GM12878 (cell line): Measurements from ENCODE around the gene PRMT5. TPM values are rescaled to one million over a fixed set of nuclear protein-coding genes. Genes with fewer than 3 reads are reported as not detected.

ENCODE experiments used
- ATAC-seq: fragments of 200-7000 bp; cut with Tn5 transposase; 3 replicates; pipeline ENCODE4 v1.9.1; 2020; ENCODE audit warnings: mild to moderate bottlenecking, moderate library complexity
- BruUV-seq: library from RNA; stranded (reverse); fragments of 400-500 nt; replicated peaks from 2 replicates; lab custom pipeline; 2021; lab: Mats Ljungman, UMichigan
- CTCF ChIA-PET: fragments of 300-600 bp; sonication (Branson Sonifier 250); formaldehyde crosslinking; extraction: SDS; loops from one replicate; lab custom pipeline; 2021; ENCODE audit warnings: inconsistent platforms; lab: Yijun Ruan, JAX
- POLR2A ChIA-PET: fragments of 350-600 bp; formaldehyde crosslinking; extraction: SDS; loops from one replicate; lab custom pipeline; 2021; ENCODE audit warnings: inconsistent platforms; lab: Charles Lee
- RAD21 ChIA-PET: fragments of 300-600 bp; sonication (Branson Sonifier 250); formaldehyde crosslinking; loops from one replicate; lab custom pipeline; 2023; ENCODE audit warnings: antibody characterized with exemption; ENCODE audit not compliant: unreplicated experiment; lab: Charles Lee
- SMC1A ChIA-PET: fragments of 300-600 bp; sonication (Branson Sonifier 250); formaldehyde crosslinking; loops from one replicate; lab custom pipeline; 2023; ENCODE audit not compliant: unreplicated experiment, uncharacterized antibody; lab: Charles Lee
- DNase-seq: peaks from one replicate; pipeline ENCODE4 v3.0.0-alpha.2; 2011; ENCODE audit warnings: low read depth, low spot score
- FAIRE-seq: peaks from 3 replicates; lab custom pipeline; 2011; peaks lifted over from hg19 to GRCh38; lab: Jason Lieb, UNC
- H2AFZ ChIP-seq: 2 replicates; pipeline ENCODE4 v1.6.0; 2011; ENCODE audit warnings: low read depth, low read length, control low read depth; ENCODE audit not compliant: control insufficient read depth
- H3K27ac ChIP-seq: 2 replicates; pipeline ENCODE4 v1.5.1; 2011; ENCODE audit warnings: control low read depth; ENCODE audit not compliant: control insufficient read depth, insufficient read depth
- H3K27me3 ChIP-seq, 2 experiments: replicated peaks in 1 of 2; 2 replicates each; pipeline versions ENCODE4 v1.6.0 to v1.6.1; 2011; ENCODE audit warnings: low read length in 1 of 2; ENCODE audit not compliant: control insufficient read depth in 2 of 2, insufficient read depth in 2 of 2
- H3K36me3 ChIP-seq, 2 experiments: 2 replicates each; pipeline ENCODE4 v1.5.1; 2011; ENCODE audit warnings: low read length in 1 of 2; ENCODE audit not compliant: control insufficient read depth in 2 of 2, insufficient read depth in 2 of 2
- H3K4me1 ChIP-seq: 2 replicates; pipeline ENCODE4 v1.6.1; 2011; ENCODE audit warnings: mild to moderate bottlenecking, low read length, moderate library complexity, mixed read lengths; ENCODE audit not compliant: control insufficient read depth, insufficient read depth
- H3K4me2 ChIP-seq: 2 replicates; pipeline ENCODE4 v1.6.0; 2011; ENCODE audit warnings: control low read depth; ENCODE audit not compliant: control insufficient read depth, insufficient read depth
- H3K4me3 ChIP-seq: fragments of 200-600 bp; sonication (generic); 2 replicates; pipeline ENCODE4 v1.5.1; 2016
- H3K79me2 ChIP-seq: 2 replicates; pipeline ENCODE4 v1.6.0; 2011; ENCODE audit warnings: low read length; ENCODE audit not compliant: control insufficient read depth, insufficient read depth
- H3K9ac ChIP-seq: 2 replicates; pipeline ENCODE4 v1.8.0; 2011; ENCODE audit warnings: low read length, control low read depth, mixed read lengths; ENCODE audit not compliant: control insufficient read depth, insufficient read depth
- H3K9me3 ChIP-seq: replicated peaks from 3 replicates; pipeline ENCODE4 v1.5.1; 2011; ENCODE audit warnings: mild to moderate bottlenecking, low read length; ENCODE audit not compliant: control insufficient read depth, insufficient read depth
- H4K20me1 ChIP-seq: 2 replicates; pipeline ENCODE4 v1.6.0; 2011; ENCODE audit not compliant: control insufficient read depth, insufficient read depth
- BRCA1 ChIP-seq: IDR thresholded peaks from 2 replicates; pipeline ENCODE4 v1.6.1; 2011; ENCODE audit warnings: low read depth, low read length, improper control_type of control experiment
- GATAD2B ChIP-seq: fragments of 450-650 bp; conservative IDR thresholded peaks from 2 replicates; pipeline ENCODE4 v1.6.1; 2017; ENCODE audit warnings: low read depth, mild to moderate bottlenecking, moderate library complexity
- SPI1 ChIP-seq: IDR thresholded peaks from 2 replicates; pipeline ENCODE4 v1.6.1; 2011; ENCODE audit warnings: low read depth, mild to moderate bottlenecking, low read length, moderate library complexity, borderline replicate concordance; ENCODE audit not compliant: insufficient read depth
- WGBS: methylation state at CpG from one replicate; pipeline ENCODE4 v1.1.6; 2016; ENCODE audit warnings: low lambda C conversion rate; ENCODE audit not compliant: insufficient replicate concordance, insufficient coverage; ENCODE audit errors: missing lambda C conversion rate; 5-methylcytosine and 5-hydroxymethylcytosine counted together
- in situ Hi-C: fragments of 300-500 bp; cut with MboI; formaldehyde crosslinking; loops from 9 replicates; pipeline ENCODE4 v1.14.3; 2018; ENCODE audit warnings: mixed read lengths
- intact Hi-C: fragments of 100-400 bp; cut with micrococcal nuclease; formaldehyde crosslinking; loops from one replicate; pipeline ENCODE4 v1.14.2; 2022; ENCODE audit not compliant: unreplicated experiment
- polyA plus RNA-seq, 11 experiments: library from polyadenylated mRNA; depleted of rRNA in 4 of 11; unstranded in 6 of 11; stranded (reverse) in 5 of 11; fragments of >200 nt; fragmentation: Nextera tagmentation in 4 of 11; fragmentation: Illumina TruSeq in 1 of 11; extraction: Ambion mirVana in 4 of 11; extraction: Trizol in 1 of 11; gene quantifications; 1 replicate in 1 of 11; 2 replicates in 10 of 11; pipeline versions ENCODE4 v1.2.1 to v1.2.3, GENCODE V29; 2011 to 2016; ENCODE audit warnings: inconsistent platforms in 2 of 11, missing spikeins in 2 of 11, low read depth in 1 of 11
- total RNA-seq, 4 experiments: library from RNA; depleted of rRNA in 3 of 4; stranded (reverse); fragments of >200 nt in 3 of 4; fragmentation: Illumina TruSeq in 1 of 4; extraction: Trizol in 1 of 4; gene quantifications; 2 replicates each; pipeline versions ENCODE4 v1.2.1 to v1.2.3, GENCODE V29; 2013 to 2021

PRMT5 gene
- total and polyA plus RNA-seq, 10 of the 15 experiments (the other 5 are each of a cell fraction or from before 2014, with no cell fraction given): 54.3 to 221 (median 111) TPM

DNA sequence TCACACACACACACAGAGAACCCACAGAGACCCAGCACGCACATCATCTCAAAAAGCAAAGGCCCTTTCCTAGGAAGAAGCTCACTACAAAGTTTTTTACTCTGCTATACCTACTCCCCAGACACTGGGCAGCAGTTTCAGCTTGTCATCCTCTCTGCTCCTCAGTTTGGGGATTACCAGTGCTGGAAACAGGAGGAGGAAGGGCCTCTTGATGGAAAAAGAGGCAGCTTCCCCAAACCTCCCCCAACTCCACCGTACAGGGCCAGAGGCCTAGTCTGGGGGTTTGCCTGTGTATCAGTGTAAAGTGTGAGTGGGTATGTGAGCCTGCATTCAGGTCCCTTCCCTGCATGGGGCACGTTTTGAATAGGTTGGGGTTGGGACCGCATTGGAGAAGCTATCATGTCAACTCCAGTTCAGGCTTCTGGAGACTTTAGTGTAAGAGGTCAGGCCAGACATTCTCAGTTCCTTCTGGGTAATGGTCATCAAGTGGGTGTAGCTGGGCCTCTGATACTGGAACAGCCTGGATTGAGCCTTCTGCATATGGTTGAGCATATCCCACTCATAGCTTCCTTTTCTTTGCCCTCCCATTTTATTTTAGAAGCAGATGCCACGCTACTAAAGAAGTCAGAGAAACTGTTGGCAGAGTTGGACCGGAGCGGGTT, 45.0 kb downstream of the PRMT5 start:
- intact Hi-C loops (no loop called here), in situ Hi-C loops (no loop called here)
- RAD21 ChIA-PET: interaction anchor here (1.1 to 4.1 kb wide), 2 partner anchors 12 to 17 kb away, joined by 3 to 43 read pairs; partner anchors contain the start of gene LRP10
- SMC1A ChIA-PET: interaction anchor here (0.9 to 9.5 kb wide), 6 partner anchors 12 to 61 kb away, joined by 3 to 110 read pairs (median 4); partner anchors contain the start of gene LRP10
- Histone ChIP-seq H3K9ac (no peak overlapping the region), H3K9me3 (no peaks in the 10 kb centered on the region), H3K4me1 (peaks cover 21% of the 10 kb centered on the region), H2AFZ (no peak overlapping the region), H3K79me2 (peaks cover 5% of the 10 kb centered on the region), H3K4me3 (no peak overlapping the region), H3K36me3 (no peaks in the 10 kb centered on the region), H3K27ac (no peak overlapping the region), H3K27me3 (no peaks in the 10 kb centered on the region), H3K4me2 (no peak overlapping the region), H4K20me1 (no peaks in the 10 kb centered on the region)
- FAIRE-seq (no peak), DNase-seq (no peak), ATAC-seq (no peak)
- BruUV-seq: no TSS peak
- 68% methylated on average over 7 of the region's 7 CpGs for WGBS
- CTCF ChIA-PET: interaction anchor here (0.7 to 10.8 kb wide), 7 partner anchors 11 to 88 kb away, joined by 3 to 174 read pairs (median 5); partner anchors contain the start of genes LRP10 and PRMT5
- POLR2A ChIA-PET: interaction anchor here (1.1 to 5.6 kb wide), 4 partner anchors 12 to 31 kb away, joined by 4 to 45 read pairs (median 4); partner anchors contain the start of gene LRP10
- TF ChIP-seq SPI1: peak; percentile 26; the same call in 1 of the 2 replicates
- TF ChIP-seq GATAD2B: no peak
- TF ChIP-seq BRCA1: no peak
